Tibial artery (tissue), 4 donors: ENCODE data around the gene PDXK.

Experiments used
- DNase-seq, 2 donors: peaks; one replicate each; pipeline ENCODE4 v3.0.0-alpha.2; 2019
- H3K27ac ChIP-seq, 2 donors: fragments of 200-600 bp; sonication (generic) in 1 of 2; 1 replicate in 1 of 2; 2 replicates in 1 of 2; pipeline ENCODE4 v1.5.1; 2018 to 2019; ENCODE audit warnings: mild to moderate bottlenecking in 1 of 2
- H3K27me3 ChIP-seq, 2 donors: fragments of 200-600 bp; sonication (generic) in 1 of 2; one replicate each; pipeline versions ENCODE4 v1.5.1 to v1.6.0; 2016 to 2019
- H3K36me3 ChIP-seq, 3 donors: fragments of 200-600 bp; sonication (generic) in 2 of 3; one replicate each; pipeline ENCODE4 v1.5.1; 2016 to 2019; ENCODE audit warnings: mild to moderate bottlenecking in 2 of 3
- H3K4me1 ChIP-seq, 4 donors: fragments of 200-600 bp; sonication (generic) in 2 of 4; 1 replicate in 3 of 4; 2 replicates in 1 of 4; pipeline ENCODE4 v1.5.1; 2016 to 2019
- H3K4me3 ChIP-seq, 2 donors: fragments of 200-600 bp; sonication (generic) in 1 of 2; 1 replicate in 1 of 2; 2 replicates in 1 of 2; pipeline ENCODE4 v1.5.1; 2018 to 2019; ENCODE audit warnings: mild to moderate bottlenecking in 2 of 2
- H3K9me3 ChIP-seq, 3 donors: fragments of 200-600 bp; sonication (generic) in 1 of 3; one replicate each; pipeline ENCODE4 v1.5.1; 2016 to 2019
- intact Hi-C: fragments of 100-400 bp; cut with DNase I; formaldehyde crosslinking; loops from one replicate; pipeline ENCODE4 v1.15.0; 2023; ENCODE audit warnings: low total_unique reads
- TF ChIP-seq, protein P1 (sequence below), 2 experiments: fragments of 200-600 bp in 1 of 2; fragments of 450-650 bp in 1 of 2; IDR thresholded peaks; one replicate each; pipeline ENCODE4 v1.5.1; 2017 to 2019; ENCODE audit warnings: antibody characterized with exemption in 2 of 2, mild to moderate bottlenecking in 1 of 2, moderate library complexity in 1 of 2

Gene PDXK

DNA sequence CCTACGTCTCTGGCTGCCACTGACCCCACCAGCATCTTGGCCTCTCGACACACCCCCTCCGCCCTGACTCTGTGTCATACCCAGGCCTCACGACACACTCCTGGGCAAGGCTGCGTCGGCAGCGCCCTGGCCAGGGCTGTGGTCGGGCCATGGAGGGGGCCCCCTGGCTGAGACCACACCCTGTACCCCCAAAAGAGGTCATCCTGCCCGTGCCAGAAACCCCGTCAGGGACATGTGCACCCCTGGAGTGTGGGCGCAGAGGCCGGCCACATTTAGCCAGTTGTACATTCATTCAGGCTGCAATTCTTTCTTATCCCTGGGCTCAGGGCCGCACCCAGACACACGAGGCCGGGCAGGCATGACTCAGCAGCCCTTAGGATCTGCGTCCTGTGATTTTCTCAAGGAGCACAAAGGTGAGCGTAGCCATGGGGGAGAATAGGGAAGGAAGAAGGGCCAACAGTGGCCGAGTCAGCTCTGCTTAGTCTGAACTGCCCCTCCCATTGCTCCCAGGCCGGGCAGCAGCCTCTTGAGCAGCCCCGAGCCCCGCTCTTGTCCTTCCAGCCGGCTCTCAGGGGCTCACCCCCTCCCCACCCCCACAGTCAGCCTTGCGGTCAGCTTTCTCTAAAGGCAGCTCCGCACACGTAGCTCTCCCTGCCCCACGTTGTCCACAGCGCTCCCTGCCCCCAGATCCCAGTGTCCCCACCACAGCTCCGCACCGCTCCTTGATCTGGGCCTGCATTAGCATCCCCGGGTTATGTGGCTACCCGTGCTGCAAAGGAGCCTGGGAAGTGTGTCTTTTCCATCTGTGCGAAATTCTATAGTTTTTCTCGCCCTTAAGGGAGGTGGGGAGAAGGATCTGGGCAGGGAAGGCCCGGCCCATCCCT lies 49.3 kb downstream of the PDXK start:
- Histone ChIP-seq H3K27ac (no peak overlapping the region), H3K4me1 (peaks cover 0 to 12% (median 7%) of the 10 kb centered on the region in 4 donors), H3K27me3 (no peaks in the 10 kb centered on the region), H3K36me3 (peaks cover 5 to 10% (median 6%) of the 10 kb centered on the region in 3 donors), H3K4me3 (no peak overlapping the region), H3K9me3 (no peaks in the 10 kb centered on the region)
- TF ChIP-seq, protein P1, sequence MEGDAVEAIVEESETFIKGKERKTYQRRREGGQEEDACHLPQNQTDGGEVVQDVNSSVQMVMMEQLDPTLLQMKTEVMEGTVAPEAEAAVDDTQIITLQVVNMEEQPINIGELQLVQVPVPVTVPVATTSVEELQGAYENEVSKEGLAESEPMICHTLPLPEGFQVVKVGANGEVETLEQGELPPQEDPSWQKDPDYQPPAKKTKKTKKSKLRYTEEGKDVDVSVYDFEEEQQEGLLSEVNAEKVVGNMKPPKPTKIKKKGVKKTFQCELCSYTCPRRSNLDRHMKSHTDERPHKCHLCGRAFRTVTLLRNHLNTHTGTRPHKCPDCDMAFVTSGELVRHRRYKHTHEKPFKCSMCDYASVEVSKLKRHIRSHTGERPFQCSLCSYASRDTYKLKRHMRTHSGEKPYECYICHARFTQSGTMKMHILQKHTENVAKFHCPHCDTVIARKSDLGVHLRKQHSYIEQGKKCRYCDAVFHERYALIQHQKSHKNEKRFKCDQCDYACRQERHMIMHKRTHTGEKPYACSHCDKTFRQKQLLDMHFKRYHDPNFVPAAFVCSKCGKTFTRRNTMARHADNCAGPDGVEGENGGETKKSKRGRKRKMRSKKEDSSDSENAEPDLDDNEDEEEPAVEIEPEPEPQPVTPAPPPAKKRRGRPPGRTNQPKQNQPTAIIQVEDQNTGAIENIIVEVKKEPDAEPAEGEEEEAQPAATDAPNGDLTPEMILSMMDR (IDR thresholded peaks at IDR 0.05) = no peak
- intact Hi-C loops = no loop called here
- DNase-seq = peak in 1 of 2 donors; percentile 49

DNA sequence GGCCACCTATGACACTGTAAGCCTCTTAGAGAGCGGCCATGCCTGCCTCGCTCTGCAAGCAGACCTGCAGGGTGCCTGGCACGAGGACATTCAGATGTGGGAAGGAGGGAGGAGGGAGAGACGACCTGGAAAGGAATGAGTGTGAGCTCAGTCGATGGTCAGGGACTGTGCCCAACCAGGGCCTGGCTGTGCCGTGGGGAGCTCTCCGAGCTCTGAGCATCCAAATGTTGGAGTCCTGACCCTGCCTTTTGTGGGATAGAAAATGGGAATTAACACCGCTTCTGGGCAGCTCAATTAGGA lies 49.9 kb downstream of the PDXK start:
- Histone ChIP-seq H3K4me3 (no peak overlapping the region), H3K27me3 (no peaks in the 10 kb centered on the region), H3K4me1 (peaks cover 0 to 12% (median 7%) of the 10 kb centered on the region in 4 donors), H3K36me3 (peaks cover 11 to 15% (median 11%) of the 10 kb centered on the region in 3 donors), H3K27ac (no peak overlapping the region), H3K9me3 (no peaks in the 10 kb centered on the region)
- no peak for DNase-seq
- intact Hi-C loops = no loop called here
- TF ChIP-seq, protein P1 (IDR thresholded peaks at IDR 0.05) = no peak

DNA sequence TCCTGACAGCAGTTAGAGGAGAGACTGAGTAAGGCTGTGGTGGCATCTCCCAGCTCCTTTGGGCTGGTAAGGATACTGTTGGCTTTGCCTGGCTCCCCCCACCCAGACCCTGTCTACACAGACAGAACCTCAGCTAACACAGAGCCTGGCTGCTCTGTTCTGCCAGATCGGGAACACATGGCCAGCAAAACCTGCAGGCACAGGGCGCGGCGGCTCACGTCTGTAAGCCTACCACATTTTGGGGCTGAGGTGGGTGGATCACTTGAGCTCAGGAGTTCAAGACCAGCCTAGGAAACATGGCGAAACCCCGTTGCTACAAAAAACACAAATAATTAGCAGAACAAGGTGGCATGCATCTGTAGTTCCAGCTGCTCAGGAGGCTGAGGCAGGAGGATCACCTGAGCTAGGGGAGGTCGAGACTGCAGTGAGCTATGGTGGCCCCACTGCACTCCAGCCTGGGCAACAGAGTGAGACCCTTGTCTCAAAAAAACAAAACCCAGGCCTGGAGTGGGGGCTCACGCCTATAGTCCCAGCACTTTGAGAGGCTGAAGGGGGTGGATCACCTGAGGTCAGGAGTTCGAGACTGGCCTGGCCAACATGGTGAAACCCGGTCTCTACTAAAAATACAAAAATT lies 50.5 kb downstream of the PDXK start:
- Histone ChIP-seq H3K4me1 (peaks cover 0 to 12% (median 9%) of the 10 kb centered on the region in 4 donors), H3K4me3 (no peak overlapping the region), H3K27ac (no peak overlapping the region), H3K9me3 (no peaks in the 10 kb centered on the region), H3K27me3 (no peaks in the 10 kb centered on the region), H3K36me3 (peaks cover 17 to 22% (median 17%) of the 10 kb centered on the region in 3 donors)
- TF ChIP-seq, protein P1 (IDR thresholded peaks at IDR 0.05) = no peak
- no peak for DNase-seq
- intact Hi-C loops = no loop called here

DNA sequence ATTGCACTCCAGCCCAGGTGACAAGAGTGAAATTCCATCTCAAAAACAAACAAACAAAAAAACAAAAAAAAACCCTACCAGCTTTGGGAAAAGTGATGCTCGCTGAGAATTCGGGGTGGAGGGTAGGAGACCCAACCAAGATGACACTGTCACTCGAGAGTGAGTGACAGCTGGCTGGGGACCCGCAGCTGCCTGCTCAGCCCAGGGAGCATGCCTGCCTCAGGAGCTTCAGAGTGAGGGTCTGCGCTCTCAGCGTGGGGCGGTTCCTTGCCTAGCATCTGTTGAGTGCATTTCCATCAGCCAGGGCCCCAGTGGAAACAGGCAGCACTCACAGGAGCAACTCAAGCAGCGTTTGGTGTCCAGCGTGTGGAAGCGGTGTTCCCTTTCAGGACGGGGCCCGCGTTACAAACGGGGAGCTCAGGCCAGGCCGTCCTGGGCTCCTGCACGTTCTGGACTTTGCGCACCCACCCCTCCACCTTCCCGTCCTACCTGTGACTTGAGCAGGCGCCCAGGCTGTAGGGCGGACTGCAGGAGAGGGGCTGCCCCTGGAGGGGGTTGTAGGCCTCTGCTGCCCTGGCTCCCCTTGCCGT lies 51.2 kb downstream of the PDXK start:
- H3K36me3 ChIP-seq = peaks cover 17 to 23% (median 18%) of the 10 kb centered on the region in 3 donors
- no peak overlapping the region for H3K27ac ChIP-seq
- H3K4me3 ChIP-seq = no peak overlapping the region
- no peaks in the 10 kb centered on the region for H3K27me3 ChIP-seq
- H3K4me1 ChIP-seq = peaks cover 0 to 18% (median 14%) of the 10 kb centered on the region in 4 donors
- H3K9me3 ChIP-seq = no peaks in the 10 kb centered on the region
- DNase-seq = no peak
- TF ChIP-seq, protein P1 (IDR thresholded peaks at IDR 0.05) = no peak
- intact Hi-C loops = no loop called here

DNA sequence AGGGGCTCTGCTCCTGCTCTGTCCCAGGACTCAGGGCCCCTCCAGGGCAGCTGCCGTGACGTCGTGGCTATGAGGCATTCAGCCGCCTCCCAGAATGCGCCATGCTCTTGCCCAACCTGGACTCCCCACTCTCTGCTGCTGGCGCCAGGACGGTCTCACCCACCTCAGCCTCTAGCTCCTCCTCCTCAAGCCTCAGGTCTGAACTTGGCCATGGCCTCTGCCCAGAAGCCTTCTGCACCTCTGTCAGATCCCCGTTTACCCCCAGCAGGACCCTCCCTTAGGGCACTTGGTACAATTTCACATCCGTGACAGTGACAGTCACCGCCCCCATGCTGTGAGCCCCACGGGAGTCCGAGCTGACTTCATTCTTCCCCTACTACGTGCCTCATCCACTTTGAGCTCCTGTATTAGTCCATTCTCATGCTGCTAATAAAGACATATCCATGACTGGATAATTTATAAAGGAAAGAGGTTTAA lies 52.3 kb downstream of the PDXK start:
- Histone ChIP-seq H3K4me1 (peaks cover 0 to 23% (median 17%) of the 10 kb centered on the region in 4 donors), H3K4me3 (no peak overlapping the region), H3K36me3 (peaks cover 17 to 23% (median 18%) of the 10 kb centered on the region in 3 donors), H3K27me3 (no peaks in the 10 kb centered on the region), H3K9me3 (no peaks in the 10 kb centered on the region), H3K27ac (no peak overlapping the region)
- DNase-seq = no peak
- intact Hi-C loops = no loop called here
- TF ChIP-seq, protein P1 (IDR thresholded peaks at IDR 0.05) = no peak
